ENCODE measurements around the gene RALB. TPM values are rescaled to one million over a fixed set of nuclear protein-coding genes. Genes with fewer than 3 reads are reported as not detected.

The RALB gene
- total RNA-seq, 4 donors from 2014 or later: 18.9 to 81.0 (median 59.4) TPM

- H3K9me3 ChIP-seq: no peaks in the 10 kb centered on the region
- TF ChIP-seq EP300 (IDR thresholded peaks at IDR 0.05; ENCODE audit: low read depth) (no peak), POLR2A (IDR thresholded peaks at IDR 0.05) (no peak), CTCF (IDR thresholded peaks at IDR 0.05) (no peak), POLR2AphosphoS5 (IDR thresholded peaks at IDR 0.05) (no peak)
- H3K36me3 ChIP-seq: peaks cover 0 to 18% (median 5%) of the 10 kb centered on the region in 4 donors
- intact Hi-C loops (cut with DNase I; ENCODE audit: low total_unique reads): no loop called here
- peaks cover 0 to 9% (median 0%) of the 10 kb centered on the region in 4 donors for H3K4me1 ChIP-seq
- no peak for DNase-seq
- no peak overlapping the region for H3K27ac ChIP-seq
- H3K4me3 ChIP-seq: no peak overlapping the region
- 86 to 96% methylated on average over 14 of the region's 14 CpGs for WGBS, 2 donors (ENCODE audit: low coverage in 1 of 2)
- in situ Hi-C loops (cut with MboI; ENCODE audit: low pct_ligation_motif_present in 1 of 4, low pct_unique_long_range_greater_than_20kb in 1 of 4, low sequenced_read_pairs in 3 of 4): no loop called here
- no peaks in the 10 kb centered on the region for H3K27me3 ChIP-seq
Observed at GRCh38 chr2:120289221-120289906, 36.7 kb downstream of the RALB start.

- no peaks in the 10 kb centered on the region for H3K9me3 ChIP-seq
- TF ChIP-seq EP300 (IDR thresholded peaks at IDR 0.05; ENCODE audit: low read depth): no peak
- TF ChIP-seq POLR2A (IDR thresholded peaks at IDR 0.05): no peak
- TF ChIP-seq POLR2AphosphoS5 (IDR thresholded peaks at IDR 0.05): no peak
- no peak for TF ChIP-seq CTCF (IDR thresholded peaks at IDR 0.05)
- peaks cover 0 to 24% (median 12%) of the 10 kb centered on the region in 4 donors for H3K36me3 ChIP-seq
- no peak for DNase-seq
- intact Hi-C loops (cut with DNase I; ENCODE audit: low total_unique reads) (no loop called here), in situ Hi-C loops (cut with MboI; ENCODE audit: low pct_ligation_motif_present in 1 of 4, low pct_unique_long_range_greater_than_20kb in 1 of 4, low sequenced_read_pairs in 3 of 4) (no loop called here)
- no peak overlapping the region for H3K4me3 ChIP-seq
- H3K27ac ChIP-seq: no peak overlapping the region
- WGBS, 2 donors (ENCODE audit: low coverage in 1 of 2): 83 to 89% methylated on average over 2 of the region's 2 CpGs
- H3K4me1 ChIP-seq: peaks cover 0 to 9% (median 0%) of the 10 kb centered on the region in 4 donors
- H3K27me3 ChIP-seq: no peaks in the 10 kb centered on the region
Observed at GRCh38 chr2:120290737-120291136, 38.1 kb downstream of the RALB start.

- H3K36me3 ChIP-seq: peaks cover 0 to 24% (median 12%) of the 10 kb centered on the region in 4 donors
- H3K27me3 ChIP-seq: no peaks in the 10 kb centered on the region
- H3K4me3 ChIP-seq: no peak overlapping the region
- H3K9me3 ChIP-seq: no peaks in the 10 kb centered on the region
- intact Hi-C loops (cut with DNase I; ENCODE audit: low total_unique reads): no loop called here
- no peak for TF ChIP-seq EP300 (IDR thresholded peaks at IDR 0.05; ENCODE audit: low read depth)
- TF ChIP-seq CTCF (IDR thresholded peaks at IDR 0.05): no peak
- no peak for TF ChIP-seq POLR2AphosphoS5 (IDR thresholded peaks at IDR 0.05)
- TF ChIP-seq POLR2A (IDR thresholded peaks at IDR 0.05): no peak
- in situ Hi-C loops (cut with MboI; ENCODE audit: low pct_ligation_motif_present in 1 of 4, low pct_unique_long_range_greater_than_20kb in 1 of 4, low sequenced_read_pairs in 3 of 4): no loop called here
- no peak for DNase-seq
- 84 to 100% methylated on average over 1 to 4 of the region's 4 CpGs for WGBS, 2 donors (ENCODE audit: low coverage in 1 of 2)
- peaks cover 0 to 9% (median 0%) of the 10 kb centered on the region in 4 donors for H3K4me1 ChIP-seq
- no peak overlapping the region for H3K27ac ChIP-seq
Observed at GRCh38 chr2:120291401-120292311, 39.0 kb downstream of the RALB start.

Measured in transverse colon (tissue), 4 donors.